Sigmoid colon (tissue), 4 donors: ENCODE results near the gene ANKRD27.

Source experiments
- POLR2A ChIP-seq, 2 donors: fragments of 450-650 bp; IDR thresholded peaks; one replicate each; pipeline ENCODE4 v1.6.1; 2016; ENCODE audit warnings: antibody characterized with exemption in 2 of 2, mild to moderate bottlenecking in 2 of 2, moderate library complexity in 2 of 2
- POLR2AphosphoS5 ChIP-seq, 4 donors: sonication (generic); formaldehyde crosslinking; IDR thresholded peaks; one replicate each; pipeline ENCODE4 v1.6.1; 2017; ENCODE audit warnings: antibody characterized with exemption in 4 of 4
- TF ChIP-seq, protein P1 (sequence below), 4 experiments: fragments of 450-650 bp in 3 of 4; fragments of 200-600 bp in 1 of 4; IDR thresholded peaks; one replicate each; pipeline ENCODE4 v1.5.1; 2016 to 2019; ENCODE audit warnings: antibody characterized with exemption in 4 of 4, mild to moderate bottlenecking in 3 of 4, moderate library complexity in 2 of 4

DNA sequence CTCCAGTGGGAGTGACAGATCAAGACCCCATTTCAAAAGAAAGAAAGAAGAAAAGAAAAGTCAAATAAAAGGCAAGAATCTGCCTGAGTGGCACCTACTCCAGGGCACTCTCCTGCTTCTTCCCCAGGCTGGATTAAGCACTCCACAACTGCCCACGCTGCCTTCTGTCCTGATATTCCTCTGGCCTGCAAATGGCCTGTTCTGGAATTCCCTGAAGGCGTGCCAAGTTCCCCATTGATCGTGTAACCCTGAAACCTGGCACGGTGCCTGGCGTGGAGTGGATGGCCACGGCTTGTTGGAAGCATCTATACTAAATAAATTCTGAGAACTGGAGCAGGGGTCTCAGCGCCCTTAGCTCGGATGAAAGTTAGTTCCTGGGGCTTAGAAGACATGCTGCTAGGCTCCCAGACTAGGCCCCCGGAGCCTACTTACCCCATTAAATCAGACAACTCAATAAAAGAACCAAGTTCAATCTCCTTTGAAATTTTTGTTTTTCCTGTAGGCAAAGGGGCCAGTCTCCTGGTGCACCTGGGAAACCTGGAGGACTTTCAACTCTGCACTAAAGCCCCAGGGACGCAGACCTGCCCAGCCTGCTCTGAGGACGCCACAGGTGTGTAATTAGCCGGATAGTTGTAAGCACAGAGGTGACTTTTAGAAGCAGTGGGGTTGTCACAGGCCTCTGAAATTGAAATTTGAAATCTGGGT lies 21.9 kb downstream of the ANKRD27 start:
- TF ChIP-seq, protein P1, sequence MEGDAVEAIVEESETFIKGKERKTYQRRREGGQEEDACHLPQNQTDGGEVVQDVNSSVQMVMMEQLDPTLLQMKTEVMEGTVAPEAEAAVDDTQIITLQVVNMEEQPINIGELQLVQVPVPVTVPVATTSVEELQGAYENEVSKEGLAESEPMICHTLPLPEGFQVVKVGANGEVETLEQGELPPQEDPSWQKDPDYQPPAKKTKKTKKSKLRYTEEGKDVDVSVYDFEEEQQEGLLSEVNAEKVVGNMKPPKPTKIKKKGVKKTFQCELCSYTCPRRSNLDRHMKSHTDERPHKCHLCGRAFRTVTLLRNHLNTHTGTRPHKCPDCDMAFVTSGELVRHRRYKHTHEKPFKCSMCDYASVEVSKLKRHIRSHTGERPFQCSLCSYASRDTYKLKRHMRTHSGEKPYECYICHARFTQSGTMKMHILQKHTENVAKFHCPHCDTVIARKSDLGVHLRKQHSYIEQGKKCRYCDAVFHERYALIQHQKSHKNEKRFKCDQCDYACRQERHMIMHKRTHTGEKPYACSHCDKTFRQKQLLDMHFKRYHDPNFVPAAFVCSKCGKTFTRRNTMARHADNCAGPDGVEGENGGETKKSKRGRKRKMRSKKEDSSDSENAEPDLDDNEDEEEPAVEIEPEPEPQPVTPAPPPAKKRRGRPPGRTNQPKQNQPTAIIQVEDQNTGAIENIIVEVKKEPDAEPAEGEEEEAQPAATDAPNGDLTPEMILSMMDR (IDR thresholded peaks at IDR 0.05), result no peak
- TF ChIP-seq POLR2AphosphoS5 (IDR thresholded peaks at IDR 0.05) (peak in 1 of 4 donors; percentile 17), POLR2A (IDR thresholded peaks at IDR 0.05) (no peak)
